ENCODE data around the gene POR. TPM values are rescaled to one million over a fixed set of nuclear protein-coding genes. Genes with fewer than 3 reads are reported as not detected.

The POR gene
- total and polyA plus RNA-seq, 2 of the 8 experiments (the other 6 are each of a cell fraction or from before 2014, with no cell fraction given), result 98.7 to 144 TPM

- H3K14ac ChIP-seq (ENCODE audit: insufficient read length), result no peak overlapping the region
- no peak overlapping the region for H2AFZ ChIP-seq (ENCODE audit: low read length)
- H2BK12ac ChIP-seq (ENCODE audit: low read depth, low read length), result no peak overlapping the region
- no peak overlapping the region for H3K4me3 ChIP-seq (ENCODE audit: extremely low read depth in 1 of 4, insufficient read depth in 2 of 4, low read depth in 3 of 4, low read length in 4 of 4)
- H3K23me2 ChIP-seq (ENCODE audit: low read depth, low read length), result peaks cover 3% of the 10 kb centered on the region; the same call in 1 of the 2 replicates
- no peak overlapping the region for H2BK15ac ChIP-seq (ENCODE audit: low read length)
- H3K9me3 ChIP-seq (ENCODE audit: insufficient read depth in 2 of 2, low read depth in 1 of 2, low read length in 1 of 2), result no peaks in the 10 kb centered on the region
- H3K9ac ChIP-seq (replicated peaks in 1 of 4; ENCODE audit: extremely low read depth in 1 of 4, low read depth in 3 of 4, low read length in 3 of 4), result no peak overlapping the region
- no peak for DNase-seq (ENCODE audit: low read depth in 1 of 2, low spot score in 2 of 2)
- no peak overlapping the region for H4K91ac ChIP-seq (replicated peaks; ENCODE audit: insufficient read length, low read length)
- no peak overlapping the region for H2BK120ac ChIP-seq (replicated peaks; ENCODE audit: low read depth, low read length)
- H3K27me3 ChIP-seq (replicated peaks in 1 of 4; ENCODE audit: control insufficient read depth in 3 of 4, extremely low read depth in 1 of 4, insufficient read depth in 3 of 4, low read length in 3 of 4), result no peaks in the 10 kb centered on the region
- FAIRE-seq, result no peak
- peaks cover 0 to 11% (median 8%) of the 10 kb centered on the region in 4 experiments; a peak in 6 of 7 replicates for H3K4me1 ChIP-seq (replicated peaks in 1 of 4; ENCODE audit: control insufficient read depth in 3 of 4, insufficient read depth in 4 of 4, low read length in 3 of 4)
- H3K4me2 ChIP-seq (ENCODE audit: insufficient read depth in 1 of 2, low read depth in 2 of 2, low read length in 2 of 2), result no peak overlapping the region
- no peaks in the 10 kb centered on the region for H4K20me1 ChIP-seq (replicated peaks in 1 of 2; ENCODE audit: control insufficient read depth in 1 of 2, insufficient read depth in 2 of 2, low read length in 2 of 2)
- no peak overlapping the region for H2BK5ac ChIP-seq (ENCODE audit: low read depth, low read length)
- H3K23ac ChIP-seq (ENCODE audit: insufficient read length), result no peak overlapping the region
- no peak overlapping the region for H3K27ac ChIP-seq (ENCODE audit: low read depth, low read length)
- H3K79me2 ChIP-seq (ENCODE audit: control insufficient read depth in 1 of 2, insufficient read depth in 2 of 2, low read length in 2 of 2), result no peaks in the 10 kb centered on the region
- H3K56ac ChIP-seq (replicated peaks; ENCODE audit: insufficient read length, low read depth, low read length), result no peak overlapping the region
- no peak overlapping the region for H4K5ac ChIP-seq (ENCODE audit: insufficient read length, low read depth, low read length)
- ChIA-PET CTCF (ENCODE audit: partially characterized antibody) (no interaction called here), POLR2A (ENCODE audit: partially characterized antibody) (interaction anchor here (0.7 to 1.5 kb wide), 2 partner anchors 8 to 12 kb away, joined by 3 to 4 read pairs; no protein-coding TSS in a partner anchor)
- no peak overlapping the region for H4K8ac ChIP-seq (ENCODE audit: extremely low read depth, insufficient read depth, low read length)
- 87% methylated on average over 5 of the region's 5 CpGs; no CpG with 5 or more reads in 1 of the 2 experiments for WGBS, 2 experiments (ENCODE audit: extremely low coverage in 1 of 2, insufficient coverage in 1 of 2, insufficient read length in 1 of 2, insufficient replicate concordance in 2 of 2, low coverage in 1 of 2, low lambda C conversion rate in 2 of 2, missing lambda C conversion rate in 1 of 2)
- no peaks in the 10 kb centered on the region for H3K79me1 ChIP-seq (ENCODE audit: low read depth, low read length)
- no peak overlapping the region for H2BK20ac ChIP-seq (ENCODE audit: low read length)
- no peaks in the 10 kb centered on the region for H3K36me3 ChIP-seq (ENCODE audit: control insufficient read depth in 2 of 4, insufficient read depth in 4 of 4, low read length in 3 of 4)
- no peak overlapping the region for H2AK5ac ChIP-seq (ENCODE audit: low read depth, low read length)
- no peak overlapping the region for H3K18ac ChIP-seq (ENCODE audit: extremely low read depth, low read length)
- H3K4ac ChIP-seq (replicated peaks; ENCODE audit: insufficient read length, low read depth, low read length), result no peak overlapping the region
- TF ChIP-seq SP1 (IDR thresholded peaks at IDR 0.05; ENCODE audit: low read depth, low read length) (no peak), FOSL1 (IDR thresholded peaks at IDR 0.05; ENCODE audit: insufficient read depth, low read depth, low read length) (no peak), CTBP2 (IDR thresholded peaks at IDR 0.05; ENCODE audit: borderline replicate concordance, insufficient read depth, insufficient read length, low read length) (no peak), HDAC6 (IDR thresholded peaks at IDR 0.05; ENCODE audit: low read depth, low read length) (no peak), TEAD4 (IDR thresholded peaks at IDR 0.05; ENCODE audit: low read depth, low read length) (no peak), POU5F1 (IDR thresholded peaks at IDR 0.05; ENCODE audit: low read depth, low read length) (no peak), POLR2A (IDR thresholded peaks at IDR 0.05; ENCODE audit: control extremely low read depth in 1 of 2, low read depth in 2 of 2, low read length in 2 of 2) (no peak), POLR2AphosphoS5 (IDR thresholded peaks at IDR 0.05; ENCODE audit: low read depth, low read length) (no peak), KDM4A (IDR thresholded peaks at IDR 0.05; ENCODE audit: low read depth, low read length, severe bottlenecking) (no peak), SRF (IDR thresholded peaks at IDR 0.05; ENCODE audit: low read depth, low read length) (no peak), YY1 (IDR thresholded peaks at IDR 0.05; ENCODE audit: low read depth, low read length) (no peak), ATF2 (IDR thresholded peaks at IDR 0.05; ENCODE audit: low read length) (no peak)
These were observed 5.3 kb upstream of the POR start for GRCh38 chr7:75909521-75910132.
